ENCODE measurements around the gene OR7A5.

Gene OR7A5

DNA sequence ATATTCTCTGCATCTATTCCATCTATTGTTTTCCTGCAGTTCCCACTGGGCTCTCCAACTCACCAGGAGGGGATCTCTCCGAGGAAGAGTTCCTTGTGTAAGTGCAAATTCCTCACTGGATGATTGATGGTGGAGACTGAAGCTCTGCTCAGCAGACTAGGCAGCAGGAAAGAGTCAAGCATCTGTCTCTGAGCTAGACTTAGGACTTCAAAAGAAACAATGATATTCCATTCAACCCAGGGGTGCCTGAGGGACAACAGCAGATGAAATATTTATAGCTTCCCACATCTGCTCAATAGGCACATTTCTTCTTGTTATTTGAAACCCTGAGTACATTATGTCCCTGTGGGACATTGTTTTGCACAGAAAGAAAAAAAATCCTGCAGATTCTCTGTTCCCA is at the start of gene OR7A5, which contains the start of gene OR7C1:
Gene OR7A5 (minus strand): TSS at position 175 of the 400 bp plus-strand sequence. CDS start 6,944 bp downstream, outside the sequence.
Gene OR7C1 (minus strand): TSS at position 175 of the 400 bp plus-strand sequence. CDS start 35,049 bp downstream, outside the sequence.
- Mint-ChIP-seq H3K9me3 (no peaks in the 10 kb centered on the region), H3K27me3 (ENCODE audit: low read depth) (no peaks in the 10 kb centered on the region), H3K27ac (no peak within 1 kb of the TSS), H3K4me3 (no peak within 1 kb of the TSS), H3K4me1 (ENCODE audit: low read depth) (no peaks in the 10 kb centered on the region), H3K36me3 (ENCODE audit: low read depth) (no peaks in the 10 kb centered on the region)
- no peak for DNase-seq (ENCODE audit: low spot score)

DNA sequence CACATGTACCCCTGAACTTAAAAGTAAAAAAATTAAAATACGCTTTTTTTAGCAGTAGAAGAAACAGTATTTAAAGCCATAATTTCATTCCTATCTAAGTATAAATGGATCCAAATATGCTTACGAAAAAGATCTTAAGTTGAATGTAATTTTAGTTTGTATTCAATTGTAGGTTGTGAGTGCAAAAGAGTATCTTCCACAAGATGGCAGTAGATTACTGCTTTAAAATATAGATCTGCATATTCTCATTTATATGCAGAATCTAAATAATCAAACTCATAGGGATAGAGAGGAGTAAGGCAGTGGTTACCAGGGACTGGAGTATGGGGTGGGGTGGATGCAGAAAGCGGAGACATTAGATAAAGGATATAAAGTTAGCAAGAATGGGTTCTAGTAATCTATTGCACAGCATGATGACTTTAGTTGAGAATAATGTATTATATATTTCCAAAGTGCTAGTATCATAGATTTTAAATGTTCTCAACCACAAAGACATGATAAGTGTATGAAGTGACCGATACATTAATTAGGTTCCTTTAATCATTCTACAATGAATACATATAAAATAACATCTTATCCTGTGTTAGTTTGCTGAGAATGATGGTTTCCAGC is 36.7 kb upstream of the OR7A5 start:
- peaks cover 6% of the 10 kb centered on the region for H3K27me3 Mint-ChIP-seq (ENCODE audit: low read depth)
- DNase-seq (ENCODE audit: low spot score), result no peak

DNA sequence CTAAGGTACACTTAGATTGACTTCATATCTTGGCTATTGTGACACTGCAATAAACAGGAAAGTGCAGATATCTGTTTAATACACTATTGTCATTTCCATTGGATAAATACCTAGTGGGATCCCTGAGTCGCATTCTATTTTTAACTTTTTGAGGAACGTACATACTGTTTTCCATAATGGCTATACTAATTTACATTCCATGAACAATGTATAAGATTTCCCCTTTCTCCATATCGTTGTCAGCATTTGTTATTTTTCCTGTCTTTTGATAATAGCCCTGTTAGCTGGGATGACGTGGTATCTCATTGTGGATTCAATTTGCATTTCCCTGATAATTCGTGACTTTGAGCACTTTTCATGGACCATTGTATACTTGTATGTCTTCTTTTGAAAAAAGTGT is 33.5 kb upstream of the OR7A5 start:
- Mint-ChIP-seq H3K27ac (no peak overlapping the region), H3K4me3 (no peak overlapping the region), H3K4me1 (ENCODE audit: low read depth) (no peaks in the 10 kb centered on the region), H3K27me3 (ENCODE audit: low read depth) (peaks cover 3% of the 10 kb centered on the region), H3K9me3 (no peaks in the 10 kb centered on the region), H3K36me3 (ENCODE audit: low read depth) (no peaks in the 10 kb centered on the region)
- DNase-seq (ENCODE audit: low spot score), result no peak

More for the DNA sequence above, 36.7 kb upstream of the OR7A5 start:
- Mint-ChIP-seq H3K4me3 (no peak overlapping the region), H3K36me3 (ENCODE audit: low read depth) (no peaks in the 10 kb centered on the region), H3K4me1 (ENCODE audit: low read depth) (no peaks in the 10 kb centered on the region), H3K9me3 (no peaks in the 10 kb centered on the region), H3K27ac (no peak overlapping the region)

DNA sequence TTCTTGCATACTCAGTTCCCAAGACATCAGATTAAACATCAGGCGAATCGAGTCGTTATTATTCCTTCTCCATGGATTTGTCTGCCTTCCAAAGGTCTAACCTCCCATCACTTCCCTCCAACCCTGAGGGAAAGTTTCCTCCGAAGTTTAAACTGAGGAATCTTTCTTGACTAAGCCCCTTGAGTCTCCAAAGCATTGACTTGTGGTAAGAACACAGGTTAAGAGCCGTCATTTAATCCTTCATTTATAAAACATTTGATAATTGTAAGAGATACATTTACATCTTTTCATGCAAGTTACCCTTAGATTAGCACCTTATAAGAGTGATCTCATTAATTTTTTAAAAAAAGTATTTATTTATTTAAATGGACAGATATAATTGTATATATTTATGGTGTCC is 13.8 kb upstream of the OR7A5 start, which contains the start of gene OR7A10:
Gene OR7A10 (minus strand): TSS at position 101 of the 400 bp plus-strand sequence. CDS start 7,045 bp downstream, outside the sequence.
- H3K9me3 Mint-ChIP-seq, result no peaks in the 10 kb centered on the region
- H3K36me3 Mint-ChIP-seq (ENCODE audit: low read depth), result no peaks in the 10 kb centered on the region
- no peaks in the 10 kb centered on the region for H3K27me3 Mint-ChIP-seq (ENCODE audit: low read depth)
- no peaks in the 10 kb centered on the region for H3K4me1 Mint-ChIP-seq (ENCODE audit: low read depth)
- H3K27ac Mint-ChIP-seq, result no peak within 1 kb of the TSS
- no peak for DNase-seq (ENCODE audit: low spot score)
- no peak within 1 kb of the TSS for H3K4me3 Mint-ChIP-seq

DNA sequence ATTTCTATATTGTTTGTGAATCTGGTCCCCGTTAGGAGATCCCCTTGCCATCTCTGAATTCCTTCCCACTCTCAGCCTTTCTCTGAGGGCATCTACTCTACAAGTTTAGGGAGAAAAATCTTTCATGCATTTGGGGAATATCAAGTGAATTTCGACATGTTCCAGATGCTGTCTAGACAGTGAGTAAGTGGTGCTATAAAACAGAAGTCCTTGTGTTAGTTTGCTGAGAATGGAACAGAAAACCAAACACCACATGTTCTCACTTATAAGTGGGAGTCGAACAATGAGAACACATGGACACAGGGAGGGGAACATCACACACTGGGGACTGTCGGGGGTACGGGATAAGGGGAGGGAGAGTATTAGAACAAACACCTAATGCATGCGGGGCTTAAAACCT is 8.6 kb upstream of the OR7A5 start:
- Mint-ChIP-seq H3K27me3 (ENCODE audit: low read depth) (no peaks in the 10 kb centered on the region), H3K36me3 (ENCODE audit: low read depth) (no peaks in the 10 kb centered on the region), H3K4me3 (no peak overlapping the region), H3K27ac (no peak overlapping the region), H3K4me1 (ENCODE audit: low read depth) (no peaks in the 10 kb centered on the region), H3K9me3 (no peaks in the 10 kb centered on the region)
- DNase-seq (ENCODE audit: low spot score), result no peak

DNA sequence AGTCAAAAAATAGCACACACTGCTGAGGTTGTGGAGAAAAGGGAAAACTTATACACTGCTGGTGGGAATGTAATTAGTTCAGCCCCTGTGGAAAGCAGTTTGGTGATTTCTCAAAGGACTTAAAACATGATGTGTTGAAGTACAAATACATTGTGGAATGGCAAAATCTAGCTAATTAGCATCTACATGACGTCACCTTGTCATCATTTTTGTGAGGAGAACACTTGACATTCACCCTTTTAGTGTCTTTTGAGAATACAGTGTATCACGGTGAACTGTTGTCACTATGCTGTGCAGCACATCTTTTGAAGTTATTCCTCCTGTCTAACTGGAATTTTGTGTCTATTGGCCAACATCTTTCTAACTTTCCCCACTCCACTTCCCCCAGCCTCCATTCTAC is 8.2 kb upstream of the OR7A5 start:
- Mint-ChIP-seq H3K27me3 (ENCODE audit: low read depth) (no peaks in the 10 kb centered on the region), H3K4me1 (ENCODE audit: low read depth) (no peaks in the 10 kb centered on the region), H3K9me3 (no peaks in the 10 kb centered on the region), H3K36me3 (ENCODE audit: low read depth) (no peaks in the 10 kb centered on the region), H3K4me3 (no peak overlapping the region), H3K27ac (no peak overlapping the region)
- no peak for DNase-seq (ENCODE audit: low spot score)

DNA sequence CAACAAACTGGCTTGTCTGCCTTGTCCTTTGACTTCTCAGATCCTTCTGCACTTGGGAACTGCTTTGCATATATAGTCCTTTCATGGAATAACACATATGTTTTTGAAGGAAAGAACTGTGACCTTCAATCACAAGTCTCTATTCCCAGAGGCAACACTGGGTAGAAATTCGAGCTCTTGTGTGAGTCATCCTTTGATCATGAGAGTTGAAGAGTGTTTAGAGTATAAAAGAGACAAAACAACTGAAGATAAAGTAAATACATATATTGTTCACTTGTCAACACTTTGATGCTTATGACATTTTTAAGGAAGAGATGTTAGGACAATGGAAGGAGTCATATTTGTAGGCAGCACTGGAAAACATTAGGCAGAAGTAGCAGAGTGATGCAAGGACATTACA is 5.2 kb upstream of the OR7A5 start:
- Mint-ChIP-seq H3K4me3 (no peak overlapping the region), H3K27ac (no peak overlapping the region), H3K36me3 (ENCODE audit: low read depth) (no peaks in the 10 kb centered on the region), H3K27me3 (ENCODE audit: low read depth) (no peaks in the 10 kb centered on the region), H3K9me3 (no peaks in the 10 kb centered on the region), H3K4me1 (ENCODE audit: low read depth) (no peaks in the 10 kb centered on the region)
- DNase-seq (ENCODE audit: low spot score), result no peak

DNA sequence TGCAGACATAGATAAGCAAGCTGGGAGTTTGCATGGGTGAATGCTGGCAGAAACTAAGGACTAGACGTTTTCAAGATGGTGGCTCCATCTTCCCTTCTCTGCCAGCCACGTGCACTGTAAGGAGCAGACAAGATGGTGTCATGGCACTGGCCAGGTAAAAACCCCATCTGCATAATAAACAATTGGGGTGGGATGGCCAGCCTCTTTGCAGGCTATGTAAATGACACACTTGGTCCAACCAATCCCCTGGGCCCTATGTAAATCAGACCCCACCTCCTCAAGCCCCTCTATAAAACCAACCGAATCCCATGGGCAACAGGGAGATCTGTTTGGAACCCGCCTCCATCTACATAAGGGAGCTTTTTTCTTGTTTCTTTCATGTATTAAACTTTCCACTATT is 2.4 kb upstream of the OR7A5 start:
- no peaks in the 10 kb centered on the region for H3K36me3 Mint-ChIP-seq (ENCODE audit: low read depth)
- H3K4me1 Mint-ChIP-seq (ENCODE audit: low read depth), result no peaks in the 10 kb centered on the region
- H3K27me3 Mint-ChIP-seq (ENCODE audit: low read depth), result no peaks in the 10 kb centered on the region
- no peaks in the 10 kb centered on the region for H3K9me3 Mint-ChIP-seq
- H3K27ac Mint-ChIP-seq, result no peak overlapping the region
- no peak overlapping the region for H3K4me3 Mint-ChIP-seq
- no peak for DNase-seq (ENCODE audit: low spot score)

DNA sequence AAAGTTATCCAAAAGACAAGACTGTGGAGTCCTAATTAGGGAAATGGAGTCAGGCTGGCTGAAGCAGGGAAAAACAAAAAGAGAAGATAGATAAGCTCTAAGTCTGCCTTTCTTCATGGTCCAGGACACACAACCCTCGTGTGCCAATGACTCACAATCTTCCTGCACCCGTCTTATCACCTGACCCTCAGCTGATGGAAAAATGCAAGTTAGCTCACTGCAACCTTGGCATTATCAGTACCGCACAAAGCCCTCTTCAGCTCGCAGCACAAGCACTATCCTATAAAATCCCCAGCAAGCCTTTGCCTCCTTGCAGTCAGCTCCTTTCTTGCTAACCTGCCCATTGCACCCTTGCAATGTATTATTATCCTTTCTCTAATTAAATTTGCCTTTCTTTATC is 4.3 kb downstream of the OR7A5 start:
- Mint-ChIP-seq H3K27me3 (ENCODE audit: low read depth) (no peaks in the 10 kb centered on the region), H3K27ac (no peak overlapping the region), H3K4me1 (ENCODE audit: low read depth) (no peaks in the 10 kb centered on the region), H3K9me3 (no peaks in the 10 kb centered on the region), H3K36me3 (ENCODE audit: low read depth) (no peaks in the 10 kb centered on the region), H3K4me3 (no peak overlapping the region)
- no peak for DNase-seq (ENCODE audit: low spot score)

DNA sequence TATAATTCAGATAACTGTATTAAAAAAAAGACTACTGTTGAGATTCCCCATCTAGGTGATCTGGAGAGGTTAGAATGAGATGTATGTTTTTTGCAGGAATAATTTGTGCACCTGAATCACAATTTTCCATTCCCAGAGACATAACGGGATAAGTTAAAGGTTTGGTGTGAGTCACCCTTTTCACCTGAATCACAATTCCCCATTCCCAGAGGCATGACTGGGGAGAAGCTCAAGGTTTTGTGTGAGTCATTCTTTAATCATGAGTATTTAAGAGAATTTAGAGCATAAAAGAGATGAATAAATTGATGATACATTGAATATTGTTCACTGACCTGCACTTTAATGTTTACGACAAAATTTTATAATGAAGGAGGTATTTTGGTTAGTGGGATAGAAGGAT is 9.0 kb downstream of the OR7A5 start:
- no peak overlapping the region for H3K27ac Mint-ChIP-seq
- H3K27me3 Mint-ChIP-seq (ENCODE audit: low read depth), result peaks cover 2% of the 10 kb centered on the region
- no peaks in the 10 kb centered on the region for H3K9me3 Mint-ChIP-seq
- no peak overlapping the region for H3K4me3 Mint-ChIP-seq
- no peaks in the 10 kb centered on the region for H3K4me1 Mint-ChIP-seq (ENCODE audit: low read depth)
- DNase-seq (ENCODE audit: low spot score), result no peak
- no peaks in the 10 kb centered on the region for H3K36me3 Mint-ChIP-seq (ENCODE audit: low read depth)

DNA sequence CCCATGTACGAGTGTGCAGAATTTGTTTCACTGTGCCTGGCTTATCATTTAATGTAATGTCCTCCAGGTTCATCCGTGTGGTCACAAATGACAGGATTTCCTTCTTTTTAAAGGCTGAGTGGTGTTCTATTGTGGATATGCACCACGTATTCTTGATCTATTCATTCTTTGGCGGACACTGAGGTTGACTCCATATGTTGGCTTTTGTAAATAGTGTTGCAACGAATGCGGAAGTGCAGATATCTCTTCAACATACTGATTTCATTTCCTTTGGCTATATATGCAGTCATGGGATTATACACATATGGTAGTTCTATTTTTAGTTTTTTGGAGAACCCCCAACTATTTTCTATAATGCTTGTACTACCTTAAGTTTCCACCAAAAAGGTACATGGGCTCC is 13.0 kb downstream of the OR7A5 start:
- Mint-ChIP-seq H3K4me3 (no peak overlapping the region), H3K9me3 (no peaks in the 10 kb centered on the region)

DNA sequence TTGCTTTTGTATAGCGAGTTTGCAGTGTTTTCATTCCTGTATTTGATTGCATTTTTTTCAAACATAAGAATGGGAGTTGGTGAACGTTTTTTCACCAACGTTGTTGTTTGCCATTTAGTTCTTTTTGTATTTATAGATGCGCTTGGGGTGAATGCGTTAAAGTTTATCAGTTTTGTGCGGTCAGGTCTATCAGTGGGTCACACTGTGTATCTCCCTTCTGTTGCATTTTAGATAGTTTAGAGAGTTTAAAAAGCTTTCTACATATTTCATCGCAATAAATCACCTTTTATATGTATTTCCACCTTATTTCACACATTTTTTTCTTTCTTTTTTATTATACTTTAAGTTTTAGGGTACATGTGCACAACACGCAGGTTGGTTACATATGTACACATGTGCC is 16.4 kb downstream of the OR7A5 start:
- H3K4me3 Mint-ChIP-seq, result no peak overlapping the region
- DNase-seq (ENCODE audit: low spot score), result no peak
- no peak overlapping the region for H3K27ac Mint-ChIP-seq
- peaks cover 2% of the 10 kb centered on the region for H3K27me3 Mint-ChIP-seq (ENCODE audit: low read depth)
- no peaks in the 10 kb centered on the region for H3K4me1 Mint-ChIP-seq (ENCODE audit: low read depth)
- no peaks in the 10 kb centered on the region for H3K9me3 Mint-ChIP-seq
- H3K36me3 Mint-ChIP-seq (ENCODE audit: low read depth), result no peaks in the 10 kb centered on the region

More for the DNA sequence above, 13.0 kb downstream of the OR7A5 start:
- Mint-ChIP-seq H3K27ac (no peak overlapping the region), H3K36me3 (ENCODE audit: low read depth) (no peaks in the 10 kb centered on the region), H3K4me1 (ENCODE audit: low read depth) (no peaks in the 10 kb centered on the region), H3K27me3 (ENCODE audit: low read depth) (peaks cover 2% of the 10 kb centered on the region)
- no peak for DNase-seq (ENCODE audit: low spot score)

DNA sequence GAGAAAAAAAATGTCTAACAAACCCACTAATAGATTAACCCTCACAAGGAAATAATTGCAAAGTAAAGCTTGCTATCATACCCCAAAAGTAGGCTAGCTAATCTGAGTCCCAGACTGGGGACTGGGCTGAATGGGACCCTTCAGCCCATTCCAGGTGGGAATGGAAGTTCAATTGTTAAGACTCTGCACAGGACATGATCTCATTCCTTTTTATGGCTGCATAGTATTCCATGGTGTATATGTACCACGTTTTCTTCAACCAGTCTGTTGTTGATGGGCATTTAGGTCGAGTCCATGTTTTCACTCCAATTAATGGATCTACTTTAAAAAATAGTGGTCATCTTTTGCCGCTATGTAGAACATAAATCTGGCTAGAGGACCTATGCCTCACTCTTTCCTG is 17.9 kb downstream of the OR7A5 start:
- Mint-ChIP-seq H3K27ac (no peak overlapping the region), H3K36me3 (ENCODE audit: low read depth) (no peaks in the 10 kb centered on the region), H3K4me3 (no peak overlapping the region), H3K9me3 (no peaks in the 10 kb centered on the region), H3K4me1 (ENCODE audit: low read depth) (no peaks in the 10 kb centered on the region), H3K27me3 (ENCODE audit: low read depth) (no peaks in the 10 kb centered on the region)
- no peak for DNase-seq (ENCODE audit: low spot score)

DNA sequence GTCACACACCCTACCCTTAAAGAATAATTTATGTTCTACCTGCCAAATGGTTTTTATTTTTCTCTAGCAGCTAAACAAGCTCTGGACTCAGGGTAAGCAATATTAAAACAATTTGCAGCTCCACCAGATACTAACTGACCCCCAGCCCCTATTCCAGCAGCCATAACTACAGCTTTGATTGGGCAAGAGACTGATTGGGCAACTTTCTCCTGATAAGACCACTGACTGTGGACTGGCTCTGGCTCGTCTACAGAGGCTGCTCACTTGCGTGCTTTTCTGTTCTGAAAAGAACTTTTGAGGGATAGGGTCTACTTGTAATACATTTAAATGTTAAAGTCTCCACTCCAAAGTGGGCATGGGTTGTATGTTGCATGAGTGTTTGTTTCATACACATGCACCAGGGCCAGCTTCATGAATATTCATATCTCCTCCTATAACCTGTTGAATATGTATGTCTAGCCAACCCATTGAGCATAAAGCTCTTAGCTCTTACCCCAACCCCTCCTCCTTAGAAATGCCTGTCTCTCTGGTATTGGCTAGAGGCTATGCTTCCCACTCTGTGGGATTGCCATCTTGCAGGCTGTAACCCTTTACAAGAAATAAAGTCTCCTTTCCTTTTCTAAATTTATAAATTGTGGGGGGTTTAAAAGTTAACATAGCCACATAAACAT is 19.9 kb downstream of the OR7A5 start:
- Mint-ChIP-seq H3K36me3 (ENCODE audit: low read depth) (no peaks in the 10 kb centered on the region), H3K4me3 (no peak overlapping the region), H3K27ac (no peak overlapping the region), H3K9me3 (no peaks in the 10 kb centered on the region), H3K4me1 (ENCODE audit: low read depth) (no peaks in the 10 kb centered on the region), H3K27me3 (ENCODE audit: low read depth) (no peaks in the 10 kb centered on the region)
- no peak for DNase-seq (ENCODE audit: low spot score)
